HepG2 (cell line): ENCODE data around the gene METAP2. TPM values are rescaled to one million over a fixed set of nuclear protein-coding genes. Genes with fewer than 3 reads are reported as not detected.
A peak's percentile ranks its signal among the peaks of the same experiment; 100 is the strongest.

Source experiments
- KAT8 ChIP-seq: IDR thresholded peaks from 2 replicates; pipeline ENCODE4 v1.6.1; 2016; ENCODE audit warnings: missing genetic modification reagents, missing compliant biosample characterization
- KDM4B ChIP-seq: sonication (generic); formaldehyde crosslinking; IDR thresholded peaks from 2 replicates; pipeline ENCODE4 v1.4.0; 2020; ENCODE audit warnings: missing genetic modification reagents
- NFIB ChIP-seq: sonication (generic); formaldehyde crosslinking; IDR thresholded peaks from 2 replicates; pipeline ENCODE4 v1.9.0; 2021; ENCODE audit warnings: missing genetic modification reagents, mild to moderate bottlenecking, borderline replicate concordance
- NR2F6 ChIP-seq, 2 experiments: IDR thresholded peaks; 2 replicates each; pipeline ENCODE4 v1.6.1; 2016; ENCODE audit warnings: antibody characterized with exemption in 1 of 2, mild to moderate bottlenecking in 1 of 2
- RFX3 ChIP-seq: IDR thresholded peaks from 2 replicates; pipeline ENCODE4 v1.6.1; 2016; ENCODE audit warnings: missing biosample characterization, missing genetic modification reagents
- polyA plus RNA-seq, 8 experiments: library from polyadenylated mRNA; depleted of rRNA in 3 of 8; stranded (reverse) in 7 of 8; unstranded in 1 of 8; fragments of >200 nt; fragmentation: Illumina TruSeq in 4 of 8; extraction: Trizol in 4 of 8; gene quantifications; 2 replicates each; pipeline versions ENCODE4 v1.2.1 to v1.2.3, GENCODE V29; 2011 to 2016; ENCODE audit warnings: low read depth in 4 of 8, missing spikeins in 1 of 8, mixed read lengths in 1 of 8; ENCODE audit not compliant: insufficient read depth in 1 of 8
- total RNA-seq, 5 experiments: library from RNA; depleted of rRNA; stranded (reverse); fragments of >200 nt; fragmentation: Illumina TruSeq; extraction: Trizol; gene quantifications; 2 replicates each; pipeline ENCODE4 v1.2.3, GENCODE V29; 2016; ENCODE audit warnings: low read depth in 1 of 5
- TF ChIP-seq, protein P1 (sequence below): sonication (generic); formaldehyde crosslinking; IDR thresholded peaks from 2 replicates; pipeline ENCODE4 v1.8.0; 2022; ENCODE audit warnings: low read depth, missing genetic modification reagents
- TF ChIP-seq, protein P2 (sequence below): sonication (generic); formaldehyde crosslinking; IDR thresholded peaks from 2 replicates; pipeline ENCODE4 v1.5.0; 2020; ENCODE audit warnings: mild to moderate bottlenecking, missing genetic modification reagents
- TF ChIP-seq, protein P3 (sequence below): sonication (generic); formaldehyde crosslinking; IDR thresholded peaks from 2 replicates; pipeline ENCODE4 v1.4.0; 2020; ENCODE audit warnings: low read depth, missing genetic modification reagents
- TF ChIP-seq, protein P4 (sequence below): sonication (generic); formaldehyde crosslinking; IDR thresholded peaks from 2 replicates; pipeline ENCODE4 v1.5.1; 2020; ENCODE audit warnings: missing genetic modification reagents, mild to moderate bottlenecking, borderline replicate concordance
- TF ChIP-seq, protein P5 (sequence below): sonication (generic); formaldehyde crosslinking; IDR thresholded peaks from 2 replicates; pipeline ENCODE4 v1.4.0; 2020; ENCODE audit warnings: mild to moderate bottlenecking, missing genetic modification reagents
- TF ChIP-seq, protein P6 (sequence below): sonication (generic); formaldehyde crosslinking; IDR thresholded peaks from 2 replicates; pipeline ENCODE4 v1.4.0; 2020; ENCODE audit warnings: low read depth, mild to moderate bottlenecking, missing genetic modification reagents
- TF ChIP-seq, protein P7 (sequence below): sonication (generic); formaldehyde crosslinking; IDR thresholded peaks from 2 replicates; pipeline ENCODE4 v1.4.0; 2020; ENCODE audit warnings: missing genetic modification reagents, borderline replicate concordance

The METAP2 gene
- total and polyA plus RNA-seq, 2 of the 13 experiments (the other 11 are each of a cell fraction or from before 2014, with no cell fraction given), result 67.8 to 131 TPM

DNA sequence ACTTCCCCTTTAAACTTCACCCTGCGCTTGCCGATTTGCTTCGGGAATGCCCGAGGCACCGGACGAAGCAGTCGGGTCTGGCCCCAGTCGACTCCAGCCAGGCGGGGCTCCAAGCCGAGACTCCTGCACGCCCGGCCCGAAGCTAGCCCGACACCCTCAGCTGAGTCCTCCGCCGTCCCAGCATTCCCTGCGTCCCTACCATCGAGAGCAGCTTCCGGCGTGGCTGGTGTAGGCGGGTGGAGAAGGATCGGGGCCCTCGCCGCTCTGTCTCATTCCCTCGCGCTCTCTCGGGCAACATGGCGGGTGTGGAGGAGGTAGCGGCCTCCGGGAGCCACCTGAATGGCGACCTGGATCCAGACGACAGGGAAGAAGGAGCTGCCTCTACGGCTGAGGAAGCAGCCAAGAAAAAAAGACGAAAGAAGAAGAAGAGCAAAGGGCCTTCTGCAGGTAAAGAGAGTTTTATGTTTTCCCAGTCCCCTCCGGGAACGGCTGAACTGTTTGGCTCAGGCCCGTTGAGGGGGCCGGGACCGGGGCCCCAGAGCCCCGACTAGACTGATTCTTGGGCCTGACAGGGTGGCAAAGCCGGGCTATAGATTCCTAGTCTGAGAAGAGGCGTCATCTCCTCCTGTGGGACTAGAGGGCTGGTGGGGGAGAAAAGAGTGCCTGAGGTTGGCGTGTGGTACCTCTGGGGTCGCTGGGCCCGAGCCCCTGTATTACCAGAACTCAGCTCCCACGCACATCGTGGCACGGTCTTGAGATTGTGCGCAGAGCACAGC, at the start of gene METAP2 (continued):
- TF ChIP-seq, protein P1, sequence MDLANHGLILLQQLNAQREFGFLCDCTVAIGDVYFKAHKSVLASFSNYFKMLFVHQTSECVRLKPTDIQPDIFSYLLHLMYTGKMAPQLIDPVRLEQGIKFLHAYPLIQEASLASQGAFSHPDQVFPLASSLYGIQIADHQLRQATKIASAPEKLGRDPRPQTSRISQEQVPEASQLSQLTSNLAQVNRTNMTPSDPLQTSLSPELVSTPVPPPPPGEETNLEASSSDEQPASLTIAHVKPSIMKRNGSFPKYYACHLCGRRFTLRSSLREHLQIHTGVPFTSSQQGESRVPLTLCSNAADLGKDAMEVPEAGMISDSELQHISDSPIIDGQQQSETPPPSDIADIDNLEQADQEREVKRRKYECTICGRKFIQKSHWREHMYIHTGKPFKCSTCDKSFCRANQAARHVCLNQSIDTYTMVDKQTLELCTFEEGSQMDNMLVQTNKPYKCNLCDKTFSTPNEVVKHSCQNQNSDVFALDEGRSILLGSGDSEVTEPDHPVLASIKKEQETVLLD (CRISPR knock-in tag), result peak; percentile 81; the same call in 1 of the 2 replicates
- TF ChIP-seq, protein P2, sequence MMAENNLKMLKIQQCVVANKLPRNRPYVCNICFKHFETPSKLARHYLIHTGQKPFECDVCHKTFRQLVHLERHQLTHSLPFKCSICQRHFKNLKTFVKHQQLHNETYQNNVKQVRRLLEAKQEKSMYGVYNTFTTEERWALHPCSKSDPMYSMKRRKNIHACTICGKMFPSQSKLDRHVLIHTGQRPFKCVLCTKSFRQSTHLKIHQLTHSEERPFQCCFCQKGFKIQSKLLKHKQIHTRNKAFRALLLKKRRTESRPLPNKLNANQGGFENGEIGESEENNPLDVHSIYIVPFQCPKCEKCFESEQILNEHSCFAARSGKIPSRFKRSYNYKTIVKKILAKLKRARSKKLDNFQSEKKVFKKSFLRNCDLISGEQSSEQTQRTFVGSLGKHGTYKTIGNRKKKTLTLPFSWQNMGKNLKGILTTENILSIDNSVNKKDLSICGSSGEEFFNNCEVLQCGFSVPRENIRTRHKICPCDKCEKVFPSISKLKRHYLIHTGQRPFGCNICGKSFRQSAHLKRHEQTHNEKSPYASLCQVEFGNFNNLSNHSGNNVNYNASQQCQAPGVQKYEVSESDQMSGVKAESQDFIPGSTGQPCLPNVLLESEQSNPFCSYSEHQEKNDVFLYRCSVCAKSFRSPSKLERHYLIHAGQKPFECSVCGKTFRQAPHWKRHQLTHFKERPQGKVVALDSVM, result peak; percentile 77
- TF ChIP-seq KAT8 (CRISPR knock-in tag) (peak; percentile 96), KDM4B (peak; percentile 95), RFX3 (CRISPR knock-in tag) (no peak), NFIB (CRISPR knock-in tag) (no peak), NR2F6 (IDR thresholded peaks at IDR 0.05) (no peak), NR2F6 (CRISPR knock-in tag; IDR thresholded peaks at IDR 0.05) (peak; percentile 60)
- TF ChIP-seq, protein P3, sequence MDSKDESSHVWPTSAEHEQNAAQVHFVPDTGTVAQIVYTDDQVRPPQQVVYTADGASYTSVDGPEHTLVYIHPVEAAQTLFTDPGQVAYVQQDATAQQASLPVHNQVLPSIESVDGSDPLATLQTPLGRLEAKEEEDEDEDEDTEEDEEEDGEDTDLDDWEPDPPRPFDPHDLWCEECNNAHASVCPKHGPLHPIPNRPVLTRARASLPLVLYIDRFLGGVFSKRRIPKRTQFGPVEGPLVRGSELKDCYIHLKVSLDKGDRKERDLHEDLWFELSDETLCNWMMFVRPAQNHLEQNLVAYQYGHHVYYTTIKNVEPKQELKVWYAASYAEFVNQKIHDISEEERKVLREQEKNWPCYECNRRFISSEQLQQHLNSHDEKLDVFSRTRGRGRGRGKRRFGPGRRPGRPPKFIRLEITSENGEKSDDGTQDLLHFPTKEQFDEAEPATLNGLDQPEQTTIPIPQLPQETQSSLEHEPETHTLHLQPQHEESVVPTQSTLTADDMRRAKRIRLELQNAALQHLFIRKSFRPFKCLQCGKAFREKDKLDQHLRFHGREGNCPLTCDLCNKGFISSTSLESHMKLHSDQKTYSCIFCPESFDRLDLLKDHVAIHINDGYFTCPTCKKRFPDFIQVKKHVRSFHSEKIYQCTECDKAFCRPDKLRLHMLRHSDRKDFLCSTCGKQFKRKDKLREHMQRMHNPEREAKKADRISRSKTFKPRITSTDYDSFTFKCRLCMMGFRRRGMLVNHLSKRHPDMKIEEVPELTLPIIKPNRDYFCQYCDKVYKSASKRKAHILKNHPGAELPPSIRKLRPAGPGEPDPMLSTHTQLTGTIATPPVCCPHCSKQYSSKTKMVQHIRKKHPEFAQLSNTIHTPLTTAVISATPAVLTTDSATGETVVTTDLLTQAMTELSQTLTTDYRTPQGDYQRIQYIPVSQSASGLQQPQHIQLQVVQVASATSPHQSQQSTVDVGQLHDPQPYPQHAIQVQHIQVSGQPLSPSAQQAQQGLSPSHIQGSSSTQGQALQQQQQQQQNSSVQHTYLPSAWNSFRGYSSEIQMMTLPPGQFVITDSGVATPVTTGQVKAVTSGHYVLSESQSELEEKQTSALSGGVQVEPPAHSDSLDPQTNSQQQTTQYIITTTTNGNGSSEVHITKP, result peak; percentile 67; the same call in 1 of the 2 replicates
- TF ChIP-seq, protein P4, sequence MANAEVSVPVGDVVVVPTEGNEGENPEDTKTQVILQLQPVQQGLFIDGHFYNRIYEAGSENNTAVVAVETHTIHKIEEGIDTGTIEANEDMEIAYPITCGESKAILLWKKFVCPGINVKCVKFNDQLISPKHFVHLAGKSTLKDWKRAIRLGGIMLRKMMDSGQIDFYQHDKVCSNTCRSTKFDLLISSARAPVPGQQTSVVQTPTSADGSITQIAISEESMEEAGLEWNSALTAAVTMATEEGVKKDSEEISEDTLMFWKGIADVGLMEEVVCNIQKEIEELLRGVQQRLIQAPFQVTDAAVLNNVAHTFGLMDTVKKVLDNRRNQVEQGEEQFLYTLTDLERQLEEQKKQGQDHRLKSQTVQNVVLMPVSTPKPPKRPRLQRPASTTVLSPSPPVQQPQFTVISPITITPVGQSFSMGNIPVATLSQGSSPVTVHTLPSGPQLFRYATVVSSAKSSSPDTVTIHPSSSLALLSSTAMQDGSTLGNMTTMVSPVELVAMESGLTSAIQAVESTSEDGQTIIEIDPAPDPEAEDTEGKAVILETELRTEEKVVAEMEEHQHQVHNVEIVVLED (CRISPR knock-in tag), result peak; percentile 82
- TF ChIP-seq, protein P5, sequence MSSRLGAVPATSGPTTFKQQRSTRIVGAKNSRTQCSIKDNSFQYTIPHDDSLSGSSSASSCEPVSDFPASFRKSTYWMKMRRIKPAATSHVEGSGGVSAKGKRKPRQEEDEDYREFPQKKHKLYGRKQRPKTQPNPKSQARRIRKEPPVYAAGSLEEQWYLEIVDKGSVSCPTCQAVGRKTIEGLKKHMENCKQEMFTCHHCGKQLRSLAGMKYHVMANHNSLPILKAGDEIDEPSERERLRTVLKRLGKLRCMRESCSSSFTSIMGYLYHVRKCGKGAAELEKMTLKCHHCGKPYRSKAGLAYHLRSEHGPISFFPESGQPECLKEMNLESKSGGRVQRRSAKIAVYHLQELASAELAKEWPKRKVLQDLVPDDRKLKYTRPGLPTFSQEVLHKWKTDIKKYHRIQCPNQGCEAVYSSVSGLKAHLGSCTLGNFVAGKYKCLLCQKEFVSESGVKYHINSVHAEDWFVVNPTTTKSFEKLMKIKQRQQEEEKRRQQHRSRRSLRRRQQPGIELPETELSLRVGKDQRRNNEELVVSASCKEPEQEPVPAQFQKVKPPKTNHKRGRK (CRISPR knock-in tag), result peak; percentile 33; the same call in 1 of the 2 replicates
- TF ChIP-seq, protein P6, sequence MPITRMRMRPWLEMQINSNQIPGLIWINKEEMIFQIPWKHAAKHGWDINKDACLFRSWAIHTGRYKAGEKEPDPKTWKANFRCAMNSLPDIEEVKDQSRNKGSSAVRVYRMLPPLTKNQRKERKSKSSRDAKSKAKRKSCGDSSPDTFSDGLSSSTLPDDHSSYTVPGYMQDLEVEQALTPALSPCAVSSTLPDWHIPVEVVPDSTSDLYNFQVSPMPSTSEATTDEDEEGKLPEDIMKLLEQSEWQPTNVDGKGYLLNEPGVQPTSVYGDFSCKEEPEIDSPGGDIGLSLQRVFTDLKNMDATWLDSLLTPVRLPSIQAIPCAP, result 0 out of 2 replicates have a peak, but pooled peaks have one; percentile 12
- TF ChIP-seq, protein P7, sequence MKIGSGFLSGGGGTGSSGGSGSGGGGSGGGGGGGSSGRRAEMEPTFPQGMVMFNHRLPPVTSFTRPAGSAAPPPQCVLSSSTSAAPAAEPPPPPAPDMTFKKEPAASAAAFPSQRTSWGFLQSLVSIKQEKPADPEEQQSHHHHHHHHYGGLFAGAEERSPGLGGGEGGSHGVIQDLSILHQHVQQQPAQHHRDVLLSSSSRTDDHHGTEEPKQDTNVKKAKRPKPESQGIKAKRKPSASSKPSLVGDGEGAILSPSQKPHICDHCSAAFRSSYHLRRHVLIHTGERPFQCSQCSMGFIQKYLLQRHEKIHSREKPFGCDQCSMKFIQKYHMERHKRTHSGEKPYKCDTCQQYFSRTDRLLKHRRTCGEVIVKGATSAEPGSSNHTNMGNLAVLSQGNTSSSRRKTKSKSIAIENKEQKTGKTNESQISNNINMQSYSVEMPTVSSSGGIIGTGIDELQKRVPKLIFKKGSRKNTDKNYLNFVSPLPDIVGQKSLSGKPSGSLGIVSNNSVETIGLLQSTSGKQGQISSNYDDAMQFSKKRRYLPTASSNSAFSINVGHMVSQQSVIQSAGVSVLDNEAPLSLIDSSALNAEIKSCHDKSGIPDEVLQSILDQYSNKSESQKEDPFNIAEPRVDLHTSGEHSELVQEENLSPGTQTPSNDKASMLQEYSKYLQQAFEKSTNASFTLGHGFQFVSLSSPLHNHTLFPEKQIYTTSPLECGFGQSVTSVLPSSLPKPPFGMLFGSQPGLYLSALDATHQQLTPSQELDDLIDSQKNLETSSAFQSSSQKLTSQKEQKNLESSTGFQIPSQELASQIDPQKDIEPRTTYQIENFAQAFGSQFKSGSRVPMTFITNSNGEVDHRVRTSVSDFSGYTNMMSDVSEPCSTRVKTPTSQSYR (CRISPR knock-in tag), result peak; percentile 73; the same call in 1 of the 2 replicates
